ENCODE results near the gene XRN2. TPM values are rescaled to one million over a fixed set of nuclear protein-coding genes. Genes with fewer than 3 reads are reported as not detected.
A peak's percentile ranks its signal among the peaks of the same experiment; 100 is the strongest.

The XRN2 gene
- total RNA-seq, result 48.2 TPM

- DNase-seq (ENCODE audit: low spot score), result peak; percentile 95
These were observed at the start of gene XRN2 for GRCh38 chr20:21303061-21303871. Gene XRN2 (plus strand): TSS chr20:21303331. CDS start chr20:21303399, 68 bp downstream.

GRCh38 chr20:21257192-21257591 lies 45.9 kb upstream of the XRN2 start:
- DNase-seq (ENCODE audit: low spot score), result no peak

GRCh38 chr20:21258411-21258810 lies 44.7 kb upstream of the XRN2 start:
- DNase-seq (ENCODE audit: low spot score), result no peak

- DNase-seq (ENCODE audit: low spot score), result no peak
These were observed 43.8 kb upstream of the XRN2 start for GRCh38 chr20:21259346-21259745.

GRCh38 chr20:21262812-21263211 lies 40.3 kb upstream of the XRN2 start:
- no peak for DNase-seq (ENCODE audit: low spot score)

- DNase-seq (ENCODE audit: low spot score), result no peak
These were observed 37.6 kb upstream of the XRN2 start for GRCh38 chr20:21265261-21266190.

GRCh38 chr20:21266191-21266536 lies 37.0 kb upstream of the XRN2 start:
- DNase-seq (ENCODE audit: low spot score), result no peak

GRCh38 chr20:21269772-21270171 lies 33.4 kb upstream of the XRN2 start:
- no peak for DNase-seq (ENCODE audit: low spot score)

GRCh38 chr20:21270806-21271205 lies 32.3 kb upstream of the XRN2 start:
- no peak for DNase-seq (ENCODE audit: low spot score)

GRCh38 chr20:21272279-21272678 lies 30.9 kb upstream of the XRN2 start:
- no peak for DNase-seq (ENCODE audit: low spot score)

- no peak for DNase-seq (ENCODE audit: low spot score)
These were observed 30.5 kb upstream of the XRN2 start for GRCh38 chr20:21272679-21273078.

GRCh38 chr20:21273755-21274386 lies 29.3 kb upstream of the XRN2 start:
- no peak for DNase-seq (ENCODE audit: low spot score)

- no peak for DNase-seq (ENCODE audit: low spot score)
These were observed 24.3 kb upstream of the XRN2 start for GRCh38 chr20:21278829-21279228.

GRCh38 chr20:21279706-21280521 lies 23.2 kb upstream of the XRN2 start:
- no peak for DNase-seq (ENCODE audit: low spot score)

- DNase-seq (ENCODE audit: low spot score), result no peak
These were observed 22.6 kb upstream of the XRN2 start for GRCh38 chr20:21280522-21281016.

GRCh38 chr20:21286775-21287174 lies 16.4 kb upstream of the XRN2 start:
- no peak for DNase-seq (ENCODE audit: low spot score)

- no peak for DNase-seq (ENCODE audit: low spot score)
These were observed 14.4 kb upstream of the XRN2 start for GRCh38 chr20:21288587-21289370.

- DNase-seq (ENCODE audit: low spot score), result no peak
These were observed 13.5 kb upstream of the XRN2 start for GRCh38 chr20:21289651-21290050.

- DNase-seq (ENCODE audit: low spot score), result no peak
These were observed 12.1 kb upstream of the XRN2 start for GRCh38 chr20:21291026-21291425.

- DNase-seq (ENCODE audit: low spot score), result no peak
These were observed 8.4 kb upstream of the XRN2 start for GRCh38 chr20:21294755-21295154.
